Testis (tissue), 3 donors: ENCODE measurements around the gene SMAD3. TPM values are rescaled to one million over a fixed set of nuclear protein-coding genes. Genes with fewer than 3 reads are reported as not detected.
A peak's percentile ranks its signal among the peaks of the same experiment; 100 is the strongest.

Source experiments
- DNase-seq: peaks from one replicate; pipeline ENCODE4 v3.0.0-alpha.2; 2019
- H3K27ac ChIP-seq, 2 donors: fragments of 200-600 bp; sonication (generic); one replicate each; pipeline ENCODE4 v1.5.1; 2019
- H3K27me3 ChIP-seq: fragments of 200-600 bp; sonication (generic); one replicate; pipeline ENCODE4 v1.5.1; 2019
- H3K36me3 ChIP-seq: fragments of 200-600 bp; sonication (generic); one replicate; pipeline ENCODE4 v1.5.1; 2017; ENCODE audit warnings: low read depth; ENCODE audit errors: missing control alignments
- H3K4me1 ChIP-seq: fragments of 200-600 bp; sonication (generic); one replicate; pipeline ENCODE4 v1.5.1; 2019
- H3K4me3 ChIP-seq, 2 donors: fragments of 200-600 bp; sonication (generic); one replicate each; pipeline ENCODE4 v1.5.1; 2017 to 2019
- H3K9me3 ChIP-seq: fragments of 200-600 bp; sonication (generic); one replicate; pipeline ENCODE4 v1.5.1; 2017
- CTCF ChIP-seq, 3 experiments: fragments of 450-650 bp in 2 of 3; fragments of 200-600 bp in 1 of 3; sonication (generic) in 1 of 3; IDR thresholded peaks; one replicate each; pipeline ENCODE4 v1.5.1; 2016 to 2019; ENCODE audit warnings: antibody characterized with exemption in 3 of 3, mild to moderate bottlenecking in 2 of 3, moderate library complexity in 1 of 3
- POLR2A ChIP-seq: fragments of 450-650 bp; IDR thresholded peaks from one replicate; pipeline ENCODE4 v1.6.1; 2017; ENCODE audit warnings: antibody characterized with exemption, mild to moderate bottlenecking, moderate library complexity
- WGBS, 2 donors: methylation state at CpG; one replicate each; pipeline ENCODE4 v1.1.5; 2018; 5-methylcytosine and 5-hydroxymethylcytosine counted together
- intact Hi-C: fragments of 100-400 bp; cut with DNase I; formaldehyde crosslinking; loops from one replicate; pipeline ENCODE4 v1.15.1; 2023; ENCODE audit warnings: low total_unique reads
- polyA plus RNA-seq: library from polyadenylated mRNA; stranded (reverse); fragments of 350-450 nt; fragmentation: Illumina TruSeq; extraction: RNeasy Lipid Tissue Mini Kit (QIAGEN cat#74804); gene quantifications from one replicate; pipeline ENCODE4 v1.2.3, GENCODE V29; 2014; ENCODE audit warnings: low read depth, low replicate concordance; ENCODE audit not compliant: insufficient read depth
- total RNA-seq, 2 donors: library from RNA; depleted of rRNA; stranded (reverse); fragments of >200 nt; gene quantifications; one replicate each; pipeline ENCODE4 v1.2.3, GENCODE V29; 2016

Gene SMAD3
- total and polyA plus RNA-seq, 3 donors from 2014 or later, result 11.4 to 31.6 (median 18.7) TPM

DNA sequence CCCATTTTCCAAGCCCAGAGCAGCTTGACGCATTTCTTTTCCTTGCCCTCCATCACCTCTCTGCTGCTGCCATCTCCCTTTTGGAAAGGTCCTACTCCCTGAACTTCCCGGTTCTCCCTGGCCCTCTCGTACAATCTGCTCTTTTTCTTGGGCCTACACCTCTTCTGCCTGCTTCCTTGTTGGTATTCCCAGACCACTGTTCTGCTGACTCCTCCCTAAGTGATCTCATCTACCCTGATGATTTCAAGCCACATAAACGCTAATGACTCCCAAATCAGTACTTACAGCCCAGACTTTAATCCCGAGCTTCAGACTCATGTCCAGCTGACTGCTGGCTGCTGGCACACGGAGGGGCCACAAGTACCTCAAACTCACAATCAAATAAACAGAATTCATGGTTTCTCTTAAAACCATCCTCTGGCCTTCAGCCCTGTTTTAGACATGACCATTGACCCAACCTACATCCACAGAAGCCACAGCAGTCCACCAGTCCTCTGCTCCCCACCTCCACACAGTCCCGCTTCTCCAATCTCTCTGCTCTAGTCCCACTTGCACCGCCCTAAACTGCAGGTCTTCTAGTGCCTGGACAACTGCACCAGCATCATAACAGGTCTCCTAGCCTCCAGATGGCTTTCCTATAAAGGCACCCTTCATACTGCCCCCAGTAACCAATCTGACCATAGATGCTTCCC, 131.4 kb downstream of the SMAD3 start:
- Histone ChIP-seq H3K36me3 (no peaks in the 10 kb centered on the region), H3K27me3 (no peaks in the 10 kb centered on the region), H3K4me3 (no peak overlapping the region), H3K4me1 (peaks cover 38% of the 10 kb centered on the region), H3K9me3 (no peaks in the 10 kb centered on the region), H3K27ac (peak overlapping the region in 1 of 2 donors; percentile 28)
- TF ChIP-seq POLR2A, result no peak
- no peak for TF ChIP-seq CTCF (IDR thresholded peaks at IDR 0.05)
- intact Hi-C loops, result no loop called here
- WGBS, 2 donors, result 72 to 80% methylated on average over 8 of the region's 8 CpGs
- no peak for DNase-seq

- no peaks in the 10 kb centered on the region for H3K27me3 ChIP-seq
- DNase-seq, result no peak
These were observed 131.9 kb downstream of the SMAD3 start for GRCh38 chr15:67197364-67197695.

GRCh38 chr15:67198157-67198754, 132.9 kb downstream of the SMAD3 start:
- H3K4me3 ChIP-seq, result no peak overlapping the region
- H3K36me3 ChIP-seq, result no peaks in the 10 kb centered on the region
- H3K27me3 ChIP-seq, result no peaks in the 10 kb centered on the region
- H3K4me1 ChIP-seq, result peaks cover 35% of the 10 kb centered on the region
- H3K9me3 ChIP-seq, result no peaks in the 10 kb centered on the region
- no peak for TF ChIP-seq POLR2A
- no peak for TF ChIP-seq CTCF (IDR thresholded peaks at IDR 0.05)
- intact Hi-C loops, result no loop called here
- peak overlapping the region in 1 of 2 donors; percentile 65 for H3K27ac ChIP-seq
- WGBS, 2 donors, result 95 to 97% methylated on average over 7 of the region's 7 CpGs
- DNase-seq, result no peak

More at GRCh38 chr15:67197364-67197695, 131.9 kb downstream of the SMAD3 start:
- 95 to 97% methylated on average over 2 of the region's 2 CpGs for WGBS, 2 donors
- TF ChIP-seq POLR2A (no peak), CTCF (IDR thresholded peaks at IDR 0.05) (no peak)
- Histone ChIP-seq H3K36me3 (no peaks in the 10 kb centered on the region), H3K4me1 (peaks cover 40% of the 10 kb centered on the region), H3K4me3 (no peak overlapping the region), H3K9me3 (no peaks in the 10 kb centered on the region), H3K27ac (peak overlapping the region in 1 of 2 donors; percentile 28)
- intact Hi-C loops, result no loop called here

DNA sequence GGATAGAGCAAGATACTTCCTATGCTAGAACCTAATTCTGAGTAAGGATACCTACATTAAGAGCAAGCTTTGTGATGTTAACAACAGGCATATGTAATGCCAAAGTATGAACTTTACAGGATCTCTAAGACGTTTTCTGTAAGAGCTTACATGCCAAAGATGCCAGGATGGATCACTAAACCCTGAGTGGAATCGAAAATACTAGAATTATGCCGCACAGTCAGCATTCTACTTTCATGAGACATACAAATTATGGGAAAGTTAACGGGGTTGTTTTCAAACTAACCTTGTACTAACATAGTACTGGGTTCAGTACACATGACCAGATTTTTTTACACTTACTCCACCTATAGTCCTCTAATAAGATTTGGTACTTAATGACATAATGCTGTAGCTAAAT, 134.0 kb downstream of the SMAD3 start:
- Histone ChIP-seq H3K36me3 (no peaks in the 10 kb centered on the region), H3K27me3 (no peaks in the 10 kb centered on the region), H3K9me3 (no peaks in the 10 kb centered on the region), H3K4me1 (peaks cover 29% of the 10 kb centered on the region), H3K27ac (no peak overlapping the region), H3K4me3 (no peak overlapping the region)
- intact Hi-C loops, result no loop called here
- no peak for DNase-seq
- TF ChIP-seq POLR2A (no peak), CTCF (IDR thresholded peaks at IDR 0.05) (no peak)
- 90 to 92% methylated on average over 4 of the region's 4 CpGs for WGBS, 2 donors
